ENCODE results near the gene SLITRK6. TPM values are rescaled to one million over a fixed set of nuclear protein-coding genes. Genes with fewer than 3 reads are reported as not detected.

The SLITRK6 gene
- total RNA-seq, 1 experiment from 2014 or later: 0.61 TPM

- BruUV-seq (replicated peaks): no TSS peak
- H3K4me1 Mint-ChIP-seq (ENCODE audit: low read depth, unreplicated experiment): no peaks in the 10 kb centered on the region
These were observed 34.7 kb upstream of the SLITRK6 start for GRCh38 chr13:85833921-85834320.

GRCh38 chr13:85828094-85828684, 29.0 kb upstream of the SLITRK6 start:
- intact Hi-C loops (cut with micrococcal nuclease; ENCODE audit: unreplicated experiment): loop anchor here (1.0 to 5.0 kb wide), 3 partner anchors 911 to 986 kb away; no protein-coding TSS in a partner anchor
- BruUV-seq (replicated peaks): no TSS peak

More at GRCh38 chr13:85833921-85834320, 34.7 kb upstream of the SLITRK6 start:
- no peak overlapping the region for H3K27ac Mint-ChIP-seq (ENCODE audit: unreplicated experiment)
- no peaks in the 10 kb centered on the region for H3K4me1 ChIP-seq
- H3K36me3 Mint-ChIP-seq (ENCODE audit: insufficient read depth, unreplicated experiment): no peaks in the 10 kb centered on the region
- no peak overlapping the region for H3K4me3 Mint-ChIP-seq (ENCODE audit: unreplicated experiment)
- POLR2A ChIA-PET: no interaction called here
- no peaks in the 10 kb centered on the region for H3K27me3 ChIP-seq (replicated peaks; ENCODE audit: control insufficient read depth, insufficient read depth, low read length)
- CTCF ChIA-PET: no interaction called here
- no peaks in the 10 kb centered on the region for H3K9me3 Mint-ChIP-seq (ENCODE audit: unreplicated experiment)
- no peak overlapping the region for H3K4me3 ChIP-seq (ENCODE audit: low read depth, low read length)
- TF ChIP-seq CTCF (IDR thresholded peaks at IDR 0.05; ENCODE audit: insufficient read depth in 1 of 2, low read depth in 1 of 2, low read length in 1 of 2, severe bottlenecking in 1 of 2, unreplicated experiment in 1 of 2): no peak
- H3K27me3 Mint-ChIP-seq (ENCODE audit: insufficient read depth, unreplicated experiment): no peaks in the 10 kb centered on the region
- intact Hi-C loops (cut with micrococcal nuclease; ENCODE audit: unreplicated experiment): no loop called here
- no peaks in the 10 kb centered on the region for H3K9me3 ChIP-seq
- no peaks in the 10 kb centered on the region for H3K36me3 ChIP-seq (ENCODE audit: control insufficient read depth, insufficient read depth, low read length)
- DNase-seq: no peak

GRCh38 chr13:85825454-85825853, 26.2 kb upstream of the SLITRK6 start:
- CTCF ChIA-PET: no interaction called here
- no peaks in the 10 kb centered on the region for H3K4me1 Mint-ChIP-seq (ENCODE audit: low read depth, unreplicated experiment)
- intact Hi-C loops (cut with micrococcal nuclease; ENCODE audit: unreplicated experiment): loop anchor here (5.0 kb wide), 2 partner anchors 908 to 983 kb away; no protein-coding TSS in a partner anchor

More at GRCh38 chr13:85828094-85828684, 29.0 kb upstream of the SLITRK6 start:
- Histone ChIP-seq H3K9me3 (no peaks in the 10 kb centered on the region), H3K36me3 (ENCODE audit: control insufficient read depth, insufficient read depth, low read length) (no peaks in the 10 kb centered on the region), H3K4me3 (ENCODE audit: low read depth, low read length) (no peak overlapping the region), H3K27me3 (replicated peaks; ENCODE audit: control insufficient read depth, insufficient read depth, low read length) (no peaks in the 10 kb centered on the region), H3K4me1 (no peaks in the 10 kb centered on the region)
- H3K9me3 Mint-ChIP-seq (ENCODE audit: unreplicated experiment): no peaks in the 10 kb centered on the region
- ChIA-PET CTCF (interaction anchor here (1.0 kb wide), 2 partner anchors 915 to 984 kb away, joined by 3 read pairs; no protein-coding TSS in a partner anchor), POLR2A (no interaction called here)
- peak; percentile 65 to 79 for TF ChIP-seq CTCF (IDR thresholded peaks at IDR 0.05; ENCODE audit: insufficient read depth in 1 of 2, low read depth in 1 of 2, low read length in 1 of 2, severe bottlenecking in 1 of 2, unreplicated experiment in 1 of 2)
- no peak overlapping the region for H3K4me3 Mint-ChIP-seq (ENCODE audit: unreplicated experiment)
- H3K36me3 Mint-ChIP-seq (ENCODE audit: insufficient read depth, unreplicated experiment): no peaks in the 10 kb centered on the region
- no peak overlapping the region for H3K27ac Mint-ChIP-seq (ENCODE audit: unreplicated experiment)
- no peaks in the 10 kb centered on the region for H3K27me3 Mint-ChIP-seq (ENCODE audit: insufficient read depth, unreplicated experiment)
- DNase-seq: no peak
- no peaks in the 10 kb centered on the region for H3K4me1 Mint-ChIP-seq (ENCODE audit: low read depth, unreplicated experiment)

More at GRCh38 chr13:85825454-85825853, 26.2 kb upstream of the SLITRK6 start:
- H3K27me3 Mint-ChIP-seq (ENCODE audit: insufficient read depth, unreplicated experiment): no peaks in the 10 kb centered on the region
- Histone ChIP-seq H3K4me3 (ENCODE audit: low read depth, low read length) (no peak overlapping the region), H3K4me1 (no peaks in the 10 kb centered on the region), H3K9me3 (no peaks in the 10 kb centered on the region), H3K36me3 (ENCODE audit: control insufficient read depth, insufficient read depth, low read length) (no peaks in the 10 kb centered on the region), H3K27me3 (replicated peaks; ENCODE audit: control insufficient read depth, insufficient read depth, low read length) (no peaks in the 10 kb centered on the region)
- no peak overlapping the region for H3K4me3 Mint-ChIP-seq (ENCODE audit: unreplicated experiment)
- POLR2A ChIA-PET: no interaction called here
- DNase-seq: no peak
- H3K36me3 Mint-ChIP-seq (ENCODE audit: insufficient read depth, unreplicated experiment): no peaks in the 10 kb centered on the region
- no peak overlapping the region for H3K27ac Mint-ChIP-seq (ENCODE audit: unreplicated experiment)
- no peak for TF ChIP-seq CTCF (IDR thresholded peaks at IDR 0.05; ENCODE audit: insufficient read depth in 1 of 2, low read depth in 1 of 2, low read length in 1 of 2, severe bottlenecking in 1 of 2, unreplicated experiment in 1 of 2)
- no peaks in the 10 kb centered on the region for H3K9me3 Mint-ChIP-seq (ENCODE audit: unreplicated experiment)
- BruUV-seq (replicated peaks): no TSS peak
